ENCODE data around the gene SAMD8.

DNA sequence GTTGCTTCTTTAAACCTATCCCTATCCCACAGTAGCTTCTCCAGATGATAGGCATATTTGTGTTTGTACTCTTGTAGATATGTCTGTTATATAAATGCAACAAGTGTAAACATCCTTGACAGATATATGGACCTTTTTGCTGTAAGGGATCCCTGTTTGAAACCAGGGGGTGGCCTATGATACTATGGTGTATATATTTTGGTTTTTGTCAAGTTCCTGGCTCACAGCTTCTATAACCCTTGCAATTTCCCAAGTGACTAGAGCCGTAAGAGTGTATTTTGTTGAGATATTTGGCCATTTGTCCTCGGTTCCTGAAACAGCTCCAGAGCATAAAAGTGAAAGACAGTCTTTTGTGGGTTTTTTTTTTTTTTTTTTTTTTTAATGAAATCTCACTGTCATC, 114.6 kb downstream of the SAMD8 start:
- TF ChIP-seq, protein P1, sequence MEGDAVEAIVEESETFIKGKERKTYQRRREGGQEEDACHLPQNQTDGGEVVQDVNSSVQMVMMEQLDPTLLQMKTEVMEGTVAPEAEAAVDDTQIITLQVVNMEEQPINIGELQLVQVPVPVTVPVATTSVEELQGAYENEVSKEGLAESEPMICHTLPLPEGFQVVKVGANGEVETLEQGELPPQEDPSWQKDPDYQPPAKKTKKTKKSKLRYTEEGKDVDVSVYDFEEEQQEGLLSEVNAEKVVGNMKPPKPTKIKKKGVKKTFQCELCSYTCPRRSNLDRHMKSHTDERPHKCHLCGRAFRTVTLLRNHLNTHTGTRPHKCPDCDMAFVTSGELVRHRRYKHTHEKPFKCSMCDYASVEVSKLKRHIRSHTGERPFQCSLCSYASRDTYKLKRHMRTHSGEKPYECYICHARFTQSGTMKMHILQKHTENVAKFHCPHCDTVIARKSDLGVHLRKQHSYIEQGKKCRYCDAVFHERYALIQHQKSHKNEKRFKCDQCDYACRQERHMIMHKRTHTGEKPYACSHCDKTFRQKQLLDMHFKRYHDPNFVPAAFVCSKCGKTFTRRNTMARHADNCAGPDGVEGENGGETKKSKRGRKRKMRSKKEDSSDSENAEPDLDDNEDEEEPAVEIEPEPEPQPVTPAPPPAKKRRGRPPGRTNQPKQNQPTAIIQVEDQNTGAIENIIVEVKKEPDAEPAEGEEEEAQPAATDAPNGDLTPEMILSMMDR (IDR thresholded peaks at IDR 0.05; ENCODE audit: poor library complexity): no peak
- TF ChIP-seq EZH2 (IDR thresholded peaks at IDR 0.05; ENCODE audit: borderline replicate concordance) (no peak), EZH2phosphoT487 (IDR thresholded peaks at IDR 0.05; ENCODE audit: low read depth, severe bottlenecking, unreplicated experiment) (no peak)
